Measurements from ENCODE around the gene HOXB1.
A peak's percentile ranks its signal among the peaks of the same experiment; 100 is the strongest.

HOXB1 gene

DNA sequence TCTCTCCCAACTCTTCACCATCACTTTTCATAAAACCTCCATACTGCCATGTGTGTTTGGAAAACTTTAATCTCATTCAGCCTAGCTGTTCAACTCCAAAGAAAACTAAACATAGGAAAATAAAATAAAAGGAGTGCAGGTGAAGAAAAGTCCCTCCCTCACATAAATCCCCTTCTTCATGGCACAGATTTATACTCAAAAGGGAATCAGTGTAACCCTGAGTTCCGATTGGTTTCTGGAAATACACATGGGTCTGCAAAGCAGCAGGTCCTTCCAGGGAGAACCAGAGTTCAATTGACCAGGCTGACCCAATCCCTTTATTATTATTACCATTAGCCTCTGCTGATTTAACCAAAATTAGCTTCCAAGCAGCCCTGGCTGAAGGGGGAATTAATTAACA is 23.0 kb upstream of the HOXB1 start:
- no peak for DNase-seq

- no peak for DNase-seq
Observed at GRCh38 chr17:48553190-48553547, 22.4 kb upstream of the HOXB1 start.

DNA sequence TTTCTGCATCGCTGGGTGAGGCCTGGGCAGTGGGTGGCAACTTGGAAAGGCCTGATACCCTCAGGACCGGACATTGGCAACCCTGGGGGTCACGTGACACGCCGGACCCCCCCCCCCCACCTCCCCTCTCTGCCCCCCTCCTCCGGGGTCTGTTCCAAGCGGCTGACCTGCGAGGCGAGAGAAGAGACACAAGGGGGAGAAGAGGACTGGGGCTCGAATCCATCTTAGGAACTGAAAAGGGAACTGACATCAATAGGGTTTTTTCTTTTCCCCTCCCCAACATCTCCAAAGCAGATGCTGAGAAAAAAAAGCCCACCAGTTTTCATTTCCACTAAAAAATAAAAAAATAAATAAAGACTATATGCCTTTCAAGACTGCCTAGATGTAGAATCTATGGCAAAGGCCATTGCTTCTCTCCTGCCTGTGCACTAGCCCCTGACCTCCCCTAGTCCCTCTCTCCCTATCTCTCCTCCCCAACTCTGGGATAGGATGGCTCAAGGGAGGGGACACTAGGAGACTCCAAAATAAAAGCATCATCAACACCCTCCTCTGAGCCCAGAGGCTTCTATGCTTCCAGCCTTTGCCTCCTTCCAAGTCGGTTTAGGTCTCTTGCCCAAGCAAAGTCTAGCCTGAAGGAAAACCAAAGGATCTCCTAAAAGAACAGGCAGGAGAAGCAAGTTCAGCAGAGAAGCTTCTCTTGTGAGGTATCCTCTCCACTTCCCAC is 21.8 kb upstream of the HOXB1 start:
- DNase-seq = no peak

- DNase-seq = no peak
Observed at GRCh38 chr17:48551596-48552465, 21.0 kb upstream of the HOXB1 start.

DNA sequence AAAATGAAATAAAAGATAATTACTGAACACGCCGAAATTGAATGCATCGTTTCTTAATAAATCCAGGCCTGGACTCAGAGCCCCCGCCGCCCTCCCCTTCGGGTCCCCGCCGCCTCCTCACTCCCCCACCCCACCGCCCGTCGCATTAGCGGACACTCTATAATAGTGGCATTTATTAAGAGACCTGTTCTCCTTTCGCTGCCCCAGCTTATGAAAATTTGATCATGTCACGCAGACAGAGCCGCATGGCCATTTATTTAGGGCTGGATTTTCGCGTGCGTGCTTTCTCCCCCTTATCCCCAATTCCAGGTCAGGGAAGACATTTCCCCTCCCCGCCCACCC is 20.4 kb upstream of the HOXB1 start:
- no peak for DNase-seq

- DNase-seq = no peak
Observed at GRCh38 chr17:48550502-48551213, 19.8 kb upstream of the HOXB1 start.

DNA sequence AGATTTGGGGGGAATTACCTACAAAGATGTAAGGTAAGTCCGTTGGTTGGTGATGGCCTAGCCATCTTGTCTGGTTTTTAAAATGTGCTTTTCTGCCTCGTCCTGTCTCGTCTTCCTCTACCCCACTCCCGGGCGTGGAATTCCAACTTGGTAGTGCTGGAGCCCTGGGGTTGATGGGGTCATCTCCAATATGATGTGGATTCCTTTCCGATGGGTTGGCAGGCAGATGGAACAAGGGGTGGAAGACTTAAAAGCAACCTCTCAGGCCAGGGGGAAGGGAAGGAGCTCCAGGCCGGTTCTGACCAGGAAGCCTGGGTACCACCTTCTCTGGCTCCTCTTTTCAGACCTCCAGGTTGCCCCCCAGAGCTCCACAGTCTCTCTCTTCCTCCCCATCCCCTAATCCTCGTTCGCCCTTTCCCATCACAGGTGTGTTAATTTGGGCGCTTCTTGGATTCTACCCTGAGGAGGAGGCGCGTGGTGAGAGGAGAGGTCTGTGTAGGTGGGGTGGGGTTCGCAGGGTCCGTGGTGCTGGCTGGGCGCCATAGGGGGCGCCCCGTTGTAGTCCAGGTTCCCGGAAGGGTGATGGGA is 19.2 kb upstream of the HOXB1 start:
- DNase-seq = no peak

GRCh38 chr17:48549281-48549630 is 18.4 kb upstream of the HOXB1 start:
- no peak for DNase-seq

- DNase-seq = no peak
Observed at GRCh38 chr17:48548523-48549280, 17.9 kb upstream of the HOXB1 start.

DNA sequence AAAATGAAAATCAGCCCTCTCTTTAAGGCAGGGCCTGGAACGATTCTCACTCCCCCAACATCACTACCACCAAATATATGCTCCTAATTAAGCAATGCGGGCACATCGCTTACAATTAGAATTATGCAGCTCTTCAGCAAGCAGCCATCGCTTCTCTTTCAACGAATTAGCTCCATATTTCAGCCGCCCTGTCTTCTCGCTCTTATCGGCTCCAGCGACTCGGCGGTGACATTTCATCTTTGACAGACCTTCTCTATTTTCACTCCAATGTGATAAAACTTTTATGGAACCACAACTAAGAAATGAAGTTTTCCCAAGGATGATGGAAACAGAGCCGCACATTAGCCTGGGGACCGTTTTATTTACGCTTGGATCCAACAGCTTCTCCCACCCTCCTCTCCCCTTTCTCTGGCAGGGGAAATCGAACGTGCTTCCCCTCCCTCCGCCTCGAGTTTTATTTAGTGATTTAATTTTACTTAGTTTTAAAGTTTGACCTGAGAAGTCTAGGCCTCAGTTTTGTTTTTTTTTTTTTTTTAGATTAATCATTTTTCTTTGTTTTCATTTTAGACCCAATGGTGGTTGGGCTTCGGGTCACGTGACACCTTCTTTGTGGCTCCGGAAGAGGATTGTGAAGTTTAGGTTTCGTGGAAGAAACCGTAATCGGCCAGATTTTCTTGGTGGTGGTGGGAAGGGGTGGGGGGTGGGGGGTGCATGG is 17.2 kb upstream of the HOXB1 start:
- peak; percentile 74 for DNase-seq

DNA sequence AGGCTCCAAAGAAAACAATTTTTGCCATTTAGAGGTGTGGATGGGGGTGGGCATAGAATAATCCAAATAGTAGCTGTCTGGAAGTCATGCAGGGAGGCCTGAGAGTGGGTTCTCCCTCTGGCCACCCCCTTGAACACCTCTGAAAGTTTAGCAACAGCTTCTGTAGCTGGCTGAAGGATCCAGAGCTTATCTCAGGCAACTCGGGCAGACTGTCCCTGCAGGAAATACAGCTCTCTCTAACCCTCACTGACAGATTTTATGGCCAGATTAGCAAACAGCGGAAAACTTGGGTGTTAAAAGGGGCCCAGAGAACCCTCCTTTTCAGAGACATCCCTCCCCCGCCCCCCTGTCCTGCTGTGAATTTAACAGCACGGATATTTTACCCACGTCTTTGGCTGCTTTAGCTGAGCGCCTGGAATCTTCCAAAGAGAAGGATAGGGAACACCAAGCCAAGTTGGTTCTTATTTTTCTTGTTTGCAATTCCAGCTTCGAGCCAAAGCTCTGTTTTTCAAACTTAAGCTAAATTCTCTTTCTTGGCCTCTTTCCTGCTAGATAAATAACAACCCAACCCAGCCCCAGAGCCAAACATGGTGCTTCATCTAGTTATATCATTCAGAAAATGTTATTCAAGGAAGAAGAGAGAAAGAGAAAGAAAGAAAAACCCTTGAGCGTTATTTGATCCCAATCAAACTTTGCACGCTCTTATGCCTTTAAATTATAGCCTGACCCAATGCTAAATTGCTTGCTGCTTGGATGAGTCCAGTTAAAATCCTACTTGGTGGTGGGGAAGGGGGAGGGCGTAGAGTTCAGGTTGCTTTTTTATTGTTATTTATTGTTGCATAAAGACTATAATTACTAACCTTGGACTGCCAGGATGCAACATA is 16.4 kb upstream of the HOXB1 start:
- peak; percentile 81 for DNase-seq

DNA sequence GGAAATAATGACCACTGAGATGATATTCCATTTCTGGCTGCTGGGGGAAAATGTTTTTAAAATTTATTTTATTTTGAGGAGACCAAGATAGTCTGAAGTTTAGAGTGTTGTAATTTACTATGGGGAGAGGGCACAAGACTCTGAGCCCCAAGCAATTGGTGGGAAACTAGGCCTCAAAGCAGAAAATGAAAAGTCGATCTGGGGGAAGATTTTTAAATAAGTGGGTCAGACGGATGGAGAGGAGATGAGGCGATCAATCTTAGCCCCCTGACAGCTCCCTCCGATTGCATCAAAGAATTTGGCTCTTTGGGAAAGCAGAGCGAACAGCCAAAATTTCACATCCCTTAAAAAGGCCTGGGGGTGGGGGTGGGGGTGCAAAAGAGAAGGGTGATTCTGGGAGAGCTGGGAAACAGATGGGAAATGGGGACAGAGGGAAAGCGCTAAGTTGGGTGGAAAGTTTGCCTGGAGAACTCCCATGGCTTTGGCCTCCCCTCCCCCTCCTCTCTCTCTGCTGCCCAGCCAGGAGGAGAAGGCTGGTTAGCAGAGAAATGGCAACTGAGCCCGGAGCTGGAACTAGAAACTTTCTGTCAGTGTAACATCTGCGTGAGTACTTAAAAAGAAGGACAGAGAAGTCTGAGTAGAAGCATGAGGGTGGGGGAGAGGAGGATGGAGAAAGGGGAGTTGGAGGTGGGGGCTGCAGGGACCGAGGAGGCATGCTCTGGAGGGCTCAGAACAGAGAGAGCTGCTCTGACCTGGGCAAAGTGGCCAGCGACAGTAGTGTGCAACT is 15.5 kb upstream of the HOXB1 start:
- DNase-seq = peak; percentile 57

DNA sequence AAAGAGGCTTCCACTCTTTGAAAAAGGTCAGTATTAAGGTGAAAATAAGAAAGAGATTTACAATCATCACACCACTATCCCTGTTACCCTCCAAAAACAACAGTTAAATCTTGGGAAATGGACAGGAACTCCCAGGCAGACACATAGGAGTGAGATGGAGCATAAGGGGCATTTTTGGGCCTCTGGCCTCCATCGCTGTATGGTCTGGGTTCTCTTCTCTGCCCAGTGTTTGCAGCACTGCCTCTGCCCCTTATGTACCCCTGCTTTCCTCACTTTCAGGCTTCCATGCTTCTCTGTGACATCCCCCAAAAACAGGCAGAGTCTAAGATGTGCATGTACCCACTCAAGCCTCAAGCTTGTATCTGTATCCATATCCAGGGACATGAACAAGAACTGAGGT is 14.7 kb upstream of the HOXB1 start:
- DNase-seq = no peak

DNA sequence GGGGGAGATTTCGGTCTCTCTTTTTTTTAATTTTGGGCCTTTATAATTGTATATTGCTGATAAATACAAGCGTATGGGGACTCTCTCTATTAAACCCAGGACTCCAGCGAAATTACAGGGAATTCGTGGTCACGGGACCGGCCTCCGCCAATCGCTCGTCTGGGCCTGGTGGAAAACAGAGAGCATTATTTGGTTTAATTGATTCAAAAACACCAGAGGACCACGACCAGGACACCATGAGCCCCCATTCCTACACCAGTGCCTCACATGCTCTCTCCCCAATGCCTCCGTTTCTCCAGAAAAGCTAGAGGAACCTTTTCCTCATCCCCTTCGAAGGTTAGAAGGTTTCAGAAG is 14.2 kb upstream of the HOXB1 start, which contains the start of gene HOXB2:
HOXB2 (minus strand) TSS at position 88 of the 354 bp plus-strand sequence. CDS start 198 bp downstream, outside the sequence.
- DNase-seq = peak; percentile 70

GRCh38 chr17:48544349-48545021 is 13.7 kb upstream of the HOXB1 start:
- DNase-seq = peak; percentile 92

GRCh38 chr17:48543854-48544348 is 13.1 kb upstream of the HOXB1 start:
- DNase-seq = no peak

GRCh38 chr17:48543107-48543853 is 12.5 kb upstream of the HOXB1 start:
- peak; percentile 62 for DNase-seq

DNA sequence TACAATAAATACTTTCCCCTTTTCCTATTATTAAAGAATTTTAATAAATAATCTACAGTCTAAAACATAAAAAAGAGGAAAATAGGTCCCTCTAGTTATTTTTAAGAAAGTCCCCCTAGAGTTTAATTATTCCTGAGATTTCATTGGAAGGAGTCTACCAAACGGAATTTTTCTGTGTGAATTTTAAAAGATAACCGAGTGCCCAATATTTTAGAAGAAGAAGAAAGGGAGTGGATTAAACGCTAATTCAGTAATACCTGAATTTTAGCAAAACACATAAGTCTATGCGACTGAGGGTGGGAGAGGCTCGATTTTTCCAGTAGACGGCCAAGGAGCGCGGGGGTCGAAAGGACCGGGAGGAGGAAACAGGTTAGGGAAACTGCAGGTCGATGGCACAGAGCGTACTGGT is 11.9 kb upstream of the HOXB1 start:
- no peak for DNase-seq
